ENCODE results near the gene MSH3. TPM values are rescaled to one million over a fixed set of nuclear protein-coding genes. Genes with fewer than 3 reads are reported as not detected.

MSH3 gene
- polyA plus RNA-seq, 1 donor (not counting 4 experiments of a cell fraction or from before 2014, with no cell fraction given) = 11.1 TPM

DNA sequence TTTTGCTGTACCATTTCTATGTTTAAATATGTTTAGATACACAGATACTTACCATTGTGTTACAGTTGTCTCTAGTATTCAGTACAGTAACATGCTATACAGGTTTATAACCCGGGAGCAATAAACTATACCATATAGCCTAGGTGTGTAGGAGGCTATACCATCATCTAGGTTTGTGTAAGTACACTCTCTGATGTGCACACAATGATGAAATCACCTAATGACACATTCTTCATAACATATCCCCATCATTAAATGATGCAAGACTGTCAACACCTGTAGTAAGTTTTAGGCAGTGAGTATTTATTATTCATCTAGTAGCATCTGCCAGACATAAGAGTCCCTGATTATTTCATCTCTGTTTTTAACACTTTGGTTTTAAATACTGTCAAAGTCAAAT is 7.7 kb downstream of the MSH3 start:
- Histone ChIP-seq H3K4me1 (ENCODE audit: control insufficient read depth, extremely low read depth, insufficient read depth, low read length) (no peaks in the 10 kb centered on the region), H3K9me1 (ENCODE audit: control insufficient read depth, extremely low read depth, insufficient read depth, low read length) (no peaks in the 10 kb centered on the region), H4K20me1 (ENCODE audit: control insufficient read depth, extremely low read depth, insufficient read depth, low read length) (no peaks in the 10 kb centered on the region), H3K9ac (ENCODE audit: control insufficient read depth, extremely low read depth, insufficient read depth, low read length) (no peak overlapping the region), H3K4me2 (ENCODE audit: control insufficient read depth, extremely low read depth, insufficient read depth, low read depth, low read length) (no peak overlapping the region), H2AFZ (ENCODE audit: control insufficient read depth, low read length) (no peak overlapping the region), H3K27ac (ENCODE audit: control insufficient read depth, insufficient read depth, low read length) (peak overlapping the region; percentile 54), H3K36me3 (ENCODE audit: control insufficient read depth in 2 of 2, extremely low read depth in 1 of 2, insufficient read depth in 2 of 2, low read length in 2 of 2) (peaks cover 6 to 15% of the 10 kb centered on the region in 2 experiments), H3K27me3 (ENCODE audit: control insufficient read depth, extremely low read depth, insufficient read depth, low read length) (no peaks in the 10 kb centered on the region), H3K79me2 (ENCODE audit: control insufficient read depth, insufficient read depth, low read length) (peaks cover 4% of the 10 kb centered on the region), H3K9me3 (ENCODE audit: control insufficient read depth, low read depth, low read length) (no peaks in the 10 kb centered on the region), H3K4me3 (ENCODE audit: control insufficient read depth in 2 of 3, extremely low read depth in 1 of 3, insufficient read depth in 2 of 3, low read depth in 1 of 3, low read length in 3 of 3) (no peak overlapping the region)
- dilution Hi-C loops (cut with MboI; ENCODE audit: extremely low pct_ligation_motif_present, low sequenced_read_pairs) = no loop called here
- DNase-seq (ENCODE audit: low read depth, low spot score) (peak; percentile 13), FAIRE-seq (peak; percentile 34)
- TF ChIP-seq EZH2 (IDR thresholded peaks at IDR 0.05; ENCODE audit: low read length) = no peak
- TF ChIP-seq, protein P1, sequence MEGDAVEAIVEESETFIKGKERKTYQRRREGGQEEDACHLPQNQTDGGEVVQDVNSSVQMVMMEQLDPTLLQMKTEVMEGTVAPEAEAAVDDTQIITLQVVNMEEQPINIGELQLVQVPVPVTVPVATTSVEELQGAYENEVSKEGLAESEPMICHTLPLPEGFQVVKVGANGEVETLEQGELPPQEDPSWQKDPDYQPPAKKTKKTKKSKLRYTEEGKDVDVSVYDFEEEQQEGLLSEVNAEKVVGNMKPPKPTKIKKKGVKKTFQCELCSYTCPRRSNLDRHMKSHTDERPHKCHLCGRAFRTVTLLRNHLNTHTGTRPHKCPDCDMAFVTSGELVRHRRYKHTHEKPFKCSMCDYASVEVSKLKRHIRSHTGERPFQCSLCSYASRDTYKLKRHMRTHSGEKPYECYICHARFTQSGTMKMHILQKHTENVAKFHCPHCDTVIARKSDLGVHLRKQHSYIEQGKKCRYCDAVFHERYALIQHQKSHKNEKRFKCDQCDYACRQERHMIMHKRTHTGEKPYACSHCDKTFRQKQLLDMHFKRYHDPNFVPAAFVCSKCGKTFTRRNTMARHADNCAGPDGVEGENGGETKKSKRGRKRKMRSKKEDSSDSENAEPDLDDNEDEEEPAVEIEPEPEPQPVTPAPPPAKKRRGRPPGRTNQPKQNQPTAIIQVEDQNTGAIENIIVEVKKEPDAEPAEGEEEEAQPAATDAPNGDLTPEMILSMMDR (optimal IDR thresholded peaks at IDR 0.05 in 1 of 3, IDR thresholded peaks at IDR 0.05 in 1 of 3, conservative IDR thresholded peaks at IDR 0.05 in 1 of 3; ENCODE audit: extremely low read depth in 1 of 3, insufficient read depth in 2 of 3, low read length in 3 of 3) = no peak

GRCh38 chr5:80665057-80665456 is 10.6 kb downstream of the MSH3 start:
- Histone ChIP-seq H3K9me1 (ENCODE audit: control insufficient read depth, extremely low read depth, insufficient read depth, low read length) (no peaks in the 10 kb centered on the region), H3K4me2 (ENCODE audit: control insufficient read depth, extremely low read depth, insufficient read depth, low read depth, low read length) (no peak overlapping the region), H3K4me3 (ENCODE audit: control insufficient read depth in 2 of 3, extremely low read depth in 1 of 3, insufficient read depth in 2 of 3, low read depth in 1 of 3, low read length in 3 of 3) (no peak overlapping the region), H3K27ac (ENCODE audit: control insufficient read depth, insufficient read depth, low read length) (no peak overlapping the region), H2AFZ (ENCODE audit: control insufficient read depth, low read length) (no peak overlapping the region), H3K27me3 (ENCODE audit: control insufficient read depth, extremely low read depth, insufficient read depth, low read length) (no peaks in the 10 kb centered on the region), H3K79me2 (ENCODE audit: control insufficient read depth, insufficient read depth, low read length) (peaks cover 2% of the 10 kb centered on the region), H3K9me3 (ENCODE audit: control insufficient read depth, low read depth, low read length) (no peaks in the 10 kb centered on the region), H4K20me1 (ENCODE audit: control insufficient read depth, extremely low read depth, insufficient read depth, low read length) (no peaks in the 10 kb centered on the region), H3K9ac (ENCODE audit: control insufficient read depth, extremely low read depth, insufficient read depth, low read length) (no peak overlapping the region), H3K4me1 (ENCODE audit: control insufficient read depth, extremely low read depth, insufficient read depth, low read length) (peaks cover 12% of the 10 kb centered on the region), H3K36me3 (ENCODE audit: control insufficient read depth in 2 of 2, extremely low read depth in 1 of 2, insufficient read depth in 2 of 2, low read length in 2 of 2) (peaks cover 3 to 8% of the 10 kb centered on the region in 2 experiments)
- TF ChIP-seq EZH2 (IDR thresholded peaks at IDR 0.05; ENCODE audit: low read length) = no peak
- TF ChIP-seq, protein P1 (optimal IDR thresholded peaks at IDR 0.05 in 1 of 3, IDR thresholded peaks at IDR 0.05 in 1 of 3, conservative IDR thresholded peaks at IDR 0.05 in 1 of 3; ENCODE audit: extremely low read depth in 1 of 3, insufficient read depth in 2 of 3, low read length in 3 of 3) = no peak
- no peak for FAIRE-seq
- DNase-seq (ENCODE audit: low read depth, low spot score) = no peak
- dilution Hi-C loops (cut with MboI; ENCODE audit: extremely low pct_ligation_motif_present, low sequenced_read_pairs) = no loop called here

Measured in keratinocyte (primary cell).